IgD-negative memory B cell (primary cell): Measurements from ENCODE around the gene DEDD2. TPM values are rescaled to one million over a fixed set of nuclear protein-coding genes. Genes with fewer than 3 reads are reported as not detected.

ENCODE experiments used
- H3K27ac Mint-ChIP-seq, 3 donors: one replicate each; pipeline ENCODE4 v1.8.0; 2020 to 2022; ENCODE audit warnings: mild to moderate bottlenecking in 3 of 3, mixed read lengths in 3 of 3, moderate library complexity in 1 of 3
- H3K27me3 Mint-ChIP-seq: one replicate; pipeline ENCODE4 v1.8.0; 2021; ENCODE audit warnings: mixed read lengths
- H3K36me3 Mint-ChIP-seq: one replicate; pipeline ENCODE4 v1.8.0; 2020; ENCODE audit warnings: mild to moderate bottlenecking, mixed read lengths
- H3K4me1 Mint-ChIP-seq, 3 donors: one replicate each; pipeline ENCODE4 v1.8.0; 2020 to 2022; ENCODE audit warnings: mixed read lengths in 3 of 3, mild to moderate bottlenecking in 1 of 3
- H3K4me3 Mint-ChIP-seq, 4 donors: one replicate each; pipeline ENCODE4 v1.8.0; 2020 to 2022; ENCODE audit warnings: mild to moderate bottlenecking in 4 of 4, mixed read lengths in 4 of 4, moderate library complexity in 3 of 4
- H3K9me3 Mint-ChIP-seq, 3 donors: one replicate each; pipeline ENCODE4 v1.8.0; 2020 to 2021; ENCODE audit warnings: mixed read lengths in 3 of 3, mild to moderate bottlenecking in 1 of 3
- polyA plus RNA-seq: library from polyadenylated mRNA; unstranded; fragments of 300-500 nt; fragmentation: Illumina TruSeq; gene quantifications from one replicate; pipeline ENCODE4 v1.2.3, GENCODE V29; 2021

The DEDD2 gene
- polyA plus RNA-seq, 1 donor from 2014 or later: 159 TPM

- Mint-ChIP-seq H3K27me3 (no peaks in the 10 kb centered on the region), H3K27ac (peak within 1 kb of the TSS; percentile 82 to 99 (median 95)), H3K4me3 (peak within 1 kb of the TSS; percentile 86 to 99 (median 96)), H3K36me3 (peaks cover 2% of the 10 kb centered on the region), H3K9me3 (no peaks in the 10 kb centered on the region), H3K4me1 (peaks cover 16 to 26% (median 20%) of the 10 kb centered on the region in 3 donors)
These were observed 25.3 kb upstream of the DEDD2 start, which contains the start of gene GSK3A for GRCh38 chr19:42242512-42243409. TSS of gene GSK3A (minus strand) at chr19:42242602. CDS start at chr19:42242465, 137 bp downstream.

GRCh38 chr19:42242069-42242511, 24.6 kb upstream of the DEDD2 start:
- Mint-ChIP-seq H3K27ac (peak overlapping the region; percentile 63 to 95 (median 93)), H3K27me3 (no peaks in the 10 kb centered on the region)

GRCh38 chr19:42241279-42241678, 23.8 kb upstream of the DEDD2 start:
- Mint-ChIP-seq H3K27me3 (no peaks in the 10 kb centered on the region), H3K4me1 (peaks cover 16 to 25% (median 22%) of the 10 kb centered on the region in 3 donors), H3K27ac (peak overlapping the region in 2 of 3 donors; percentile 63 to 67), H3K36me3 (peaks cover 2% of the 10 kb centered on the region), H3K9me3 (no peaks in the 10 kb centered on the region), H3K4me3 (peak overlapping the region; percentile 84 to 94 (median 89))

More at GRCh38 chr19:42242069-42242511, 24.6 kb upstream of the DEDD2 start:
- H3K4me1 Mint-ChIP-seq: peaks cover 16 to 26% (median 20%) of the 10 kb centered on the region in 3 donors
- peak overlapping the region; percentile 84 to 94 (median 89) for H3K4me3 Mint-ChIP-seq
- peaks cover 2% of the 10 kb centered on the region for H3K36me3 Mint-ChIP-seq
- H3K9me3 Mint-ChIP-seq: no peaks in the 10 kb centered on the region

- Mint-ChIP-seq H3K36me3 (peaks cover 2% of the 10 kb centered on the region), H3K4me1 (peaks cover 12 to 18% (median 17%) of the 10 kb centered on the region in 3 donors), H3K4me3 (peak overlapping the region in 3 of 4 donors; percentile 59 to 65 (median 63)), H3K9me3 (no peaks in the 10 kb centered on the region), H3K27ac (peak overlapping the region; percentile 67 to 77 (median 71)), H3K27me3 (no peaks in the 10 kb centered on the region)
These were observed 22.2 kb upstream of the DEDD2 start for GRCh38 chr19:42239544-42240220.

- Mint-ChIP-seq H3K4me3 (no peak overlapping the region), H3K27ac (peak overlapping the region in 2 of 3 donors; percentile 28 to 67), H3K36me3 (no peaks in the 10 kb centered on the region), H3K4me1 (peaks cover 0 to 4% (median 4%) of the 10 kb centered on the region in 3 donors), H3K9me3 (no peaks in the 10 kb centered on the region), H3K27me3 (no peaks in the 10 kb centered on the region)
These were observed 17.7 kb upstream of the DEDD2 start for GRCh38 chr19:42235181-42235580.

GRCh38 chr19:42234364-42234763, 16.9 kb upstream of the DEDD2 start:
- Mint-ChIP-seq H3K9me3 (no peaks in the 10 kb centered on the region), H3K36me3 (no peaks in the 10 kb centered on the region), H3K27me3 (no peaks in the 10 kb centered on the region), H3K4me1 (peaks cover 0 to 4% (median 0%) of the 10 kb centered on the region in 3 donors), H3K4me3 (no peak overlapping the region), H3K27ac (no peak overlapping the region)

- Mint-ChIP-seq H3K4me1 (peaks cover 0 to 4% (median 2%) of the 10 kb centered on the region in 3 donors), H3K9me3 (no peaks in the 10 kb centered on the region), H3K27me3 (no peaks in the 10 kb centered on the region), H3K27ac (no peak overlapping the region), H3K36me3 (no peaks in the 10 kb centered on the region), H3K4me3 (no peak overlapping the region)
These were observed 16.3 kb upstream of the DEDD2 start for GRCh38 chr19:42233678-42234292.

- H3K27ac Mint-ChIP-seq: no peak overlapping the region
- peaks cover 0 to 4% (median 4%) of the 10 kb centered on the region in 3 donors for H3K4me1 Mint-ChIP-seq
- H3K36me3 Mint-ChIP-seq: no peaks in the 10 kb centered on the region
- no peak overlapping the region for H3K4me3 Mint-ChIP-seq
- H3K9me3 Mint-ChIP-seq: no peaks in the 10 kb centered on the region
- no peaks in the 10 kb centered on the region for H3K27me3 Mint-ChIP-seq
These were observed 15.6 kb upstream of the DEDD2 start for GRCh38 chr19:42233106-42233505.

- H3K4me1 Mint-ChIP-seq: peaks cover 0 to 4% (median 4%) of the 10 kb centered on the region in 3 donors
These were observed 15.0 kb upstream of the DEDD2 start for GRCh38 chr19:42232435-42232834.

GRCh38 chr19:42230571-42230970, 13.1 kb upstream of the DEDD2 start:
- Mint-ChIP-seq H3K4me1 (peaks cover 0 to 6% (median 5%) of the 10 kb centered on the region in 3 donors), H3K27ac (no peak overlapping the region), H3K36me3 (no peaks in the 10 kb centered on the region), H3K27me3 (no peaks in the 10 kb centered on the region), H3K9me3 (no peaks in the 10 kb centered on the region), H3K4me3 (no peak overlapping the region)

More at GRCh38 chr19:42232435-42232834, 15.0 kb upstream of the DEDD2 start:
- no peaks in the 10 kb centered on the region for H3K9me3 Mint-ChIP-seq
- H3K36me3 Mint-ChIP-seq: no peaks in the 10 kb centered on the region
- no peaks in the 10 kb centered on the region for H3K27me3 Mint-ChIP-seq
- no peak overlapping the region for H3K27ac Mint-ChIP-seq
- no peak overlapping the region for H3K4me3 Mint-ChIP-seq

- Mint-ChIP-seq H3K4me3 (peak overlapping the region in 1 of 4 donors; percentile 38), H3K9me3 (no peaks in the 10 kb centered on the region), H3K36me3 (no peaks in the 10 kb centered on the region), H3K27ac (peak overlapping the region in 2 of 3 donors; percentile 16 to 78), H3K4me1 (peaks cover 0 to 6% (median 5%) of the 10 kb centered on the region in 3 donors), H3K27me3 (no peaks in the 10 kb centered on the region)
These were observed 12.4 kb upstream of the DEDD2 start for GRCh38 chr19:42229855-42230351.

- no peaks in the 10 kb centered on the region for H3K9me3 Mint-ChIP-seq
- peaks cover 0 to 6% (median 5%) of the 10 kb centered on the region in 3 donors for H3K4me1 Mint-ChIP-seq
- no peaks in the 10 kb centered on the region for H3K36me3 Mint-ChIP-seq
- peak overlapping the region in 1 of 4 donors; percentile 38 for H3K4me3 Mint-ChIP-seq
- peak overlapping the region in 2 of 3 donors; percentile 16 to 78 for H3K27ac Mint-ChIP-seq
- no peaks in the 10 kb centered on the region for H3K27me3 Mint-ChIP-seq
These were observed 11.9 kb upstream of the DEDD2 start for GRCh38 chr19:42229301-42229854.

GRCh38 chr19:42228641-42229040, 11.2 kb upstream of the DEDD2 start:
- Mint-ChIP-seq H3K4me1 (peaks cover 0 to 6% (median 5%) of the 10 kb centered on the region in 3 donors), H3K27ac (peak overlapping the region in 1 of 3 donors; percentile 86), H3K27me3 (no peaks in the 10 kb centered on the region), H3K4me3 (no peak overlapping the region), H3K36me3 (no peaks in the 10 kb centered on the region), H3K9me3 (no peaks in the 10 kb centered on the region)

- H3K27me3 Mint-ChIP-seq: no peaks in the 10 kb centered on the region
- peak overlapping the region in 1 of 4 donors; percentile 52 for H3K4me3 Mint-ChIP-seq
- H3K4me1 Mint-ChIP-seq: peaks cover 5 to 12% (median 11%) of the 10 kb centered on the region in 3 donors
- no peaks in the 10 kb centered on the region for H3K9me3 Mint-ChIP-seq
- no peaks in the 10 kb centered on the region for H3K36me3 Mint-ChIP-seq
- no peak overlapping the region for H3K27ac Mint-ChIP-seq
These were observed 9.4 kb upstream of the DEDD2 start for GRCh38 chr19:42226886-42227285.
